Panc1 (cell line): Measurements from ENCODE around the gene RPS6KA1. TPM values are rescaled to one million over a fixed set of nuclear protein-coding genes. Genes with fewer than 3 reads are reported as not detected.
"Not testable (repeated sequence)": the region's sequence is repeated elsewhere in the genome, so short reads cannot be mapped to it uniquely, and the experiment has no call there.

Source experiments
- ATAC-seq: fragments of 200-7000 bp; cut with Tn5 transposase; 2 replicates; pipeline ENCODE4 v1.9.1; 2020; ENCODE audit warnings: mild to moderate bottlenecking, moderate library complexity
- BruUV-seq: library from RNA; stranded (reverse); fragments of 400-500 nt; replicated peaks from 2 replicates; lab custom pipeline; 2021; lab: Mats Ljungman, UMichigan
- CTCF ChIA-PET: fragments of 300-600 bp; sonication (Branson Sonifier 250); formaldehyde crosslinking; loops from one replicate; lab custom pipeline; 2022; ENCODE audit warnings: antibody characterized with exemption; lab: Charles Lee
- POLR2A ChIA-PET: fragments of 300-600 bp; sonication (Branson Sonifier 250); formaldehyde crosslinking; loops from one replicate; lab custom pipeline; 2022; ENCODE audit warnings: antibody characterized with exemption; lab: Charles Lee
- DNase-seq: peaks from one replicate; pipeline ENCODE4 v3.0.0-alpha.2; 2010; ENCODE audit warnings: low read depth, low spot score
- H3K27ac ChIP-seq: 2 replicates; pipeline ENCODE4 v1.5.1; 2011; ENCODE audit warnings: mild to moderate bottlenecking, low read length, inconsistent platforms
- H3K27me3 ChIP-seq: fragments of 200-500 bp; sonication (Bioruptor generic); 2 replicates; pipeline ENCODE4 v1.6.0; 2014; ENCODE audit warnings: low read length, inconsistent platforms; ENCODE audit not compliant: control insufficient read depth, insufficient read depth
- H3K36me3 ChIP-seq: fragments of 200-500 bp; sonication (Bioruptor generic); 2 replicates; pipeline ENCODE4 v1.5.1; 2014; ENCODE audit warnings: inconsistent platforms, mild to moderate bottlenecking, low read length, moderate library complexity; ENCODE audit not compliant: control insufficient read depth, insufficient read depth
- H3K4me1 ChIP-seq: 2 replicates; pipeline ENCODE4 v1.5.1; 2011; ENCODE audit warnings: inconsistent platforms, mild to moderate bottlenecking, low read length, moderate library complexity; ENCODE audit not compliant: control insufficient read depth, insufficient read depth
- H3K4me3 ChIP-seq, 2 experiments: 2 replicates each; pipeline ENCODE4 v1.5.1; 2011 to 2012; ENCODE audit warnings: low read depth in 2 of 2, low read length in 2 of 2, mild to moderate bottlenecking in 2 of 2, inconsistent platforms in 1 of 2, moderate library complexity in 1 of 2
- H3K9me3 ChIP-seq: fragments of 200-500 bp; sonication (Bioruptor generic); 2 replicates; pipeline ENCODE4 v1.5.1; 2014; ENCODE audit warnings: low read depth, mild to moderate bottlenecking, inconsistent platforms, low read length, moderate library complexity; ENCODE audit not compliant: control insufficient read depth, insufficient read depth
- POLR2AphosphoS5 ChIP-seq: IDR thresholded peaks from 2 replicates; pipeline ENCODE4 v1.6.1; 2012; ENCODE audit warnings: mild to moderate bottlenecking, low read depth, low read length, moderate library complexity
- TCF7L2 ChIP-seq: IDR thresholded peaks from 2 replicates; pipeline ENCODE4 v1.6.1; 2011; ENCODE audit warnings: mild to moderate bottlenecking, low read depth, low read length, inconsistent platforms
- in situ Hi-C: cut with HindIII; loops from 2 replicates; pipeline ENCODE4 v1.10.0; 2016; ENCODE audit warnings: low sequenced_read_pairs, low pct_unique_long_range_greater_than_20kb
- intact Hi-C: fragments of 100-400 bp; cut with micrococcal nuclease; formaldehyde crosslinking; loops from one replicate; pipeline ENCODE4 v1.10.0; 2022; ENCODE audit not compliant: unreplicated experiment
- total RNA-seq: library from RNA; stranded (reverse); gene quantifications from one replicate; pipeline ENCODE4 v1.2.1, GENCODE V29; 2021; ENCODE audit not compliant: unreplicated experiment
- TF ChIP-seq, protein P1 (sequence below), 2 experiments: IDR thresholded peaks; 2 replicates each; pipeline ENCODE4 v1.6.1; 2011 to 2012; ENCODE audit warnings: low read depth in 2 of 2, control low read depth in 1 of 2, low read length in 1 of 2, mild to moderate bottlenecking in 1 of 2, moderate library complexity in 1 of 2; ENCODE audit not compliant: insufficient read depth in 1 of 2

The RPS6KA1 gene
- total RNA-seq, 1 experiment from 2014 or later, result 44.0 TPM

- TF ChIP-seq POLR2AphosphoS5, result no peak; the same call in 1 of the 2 replicates
- TF ChIP-seq, protein P1, sequence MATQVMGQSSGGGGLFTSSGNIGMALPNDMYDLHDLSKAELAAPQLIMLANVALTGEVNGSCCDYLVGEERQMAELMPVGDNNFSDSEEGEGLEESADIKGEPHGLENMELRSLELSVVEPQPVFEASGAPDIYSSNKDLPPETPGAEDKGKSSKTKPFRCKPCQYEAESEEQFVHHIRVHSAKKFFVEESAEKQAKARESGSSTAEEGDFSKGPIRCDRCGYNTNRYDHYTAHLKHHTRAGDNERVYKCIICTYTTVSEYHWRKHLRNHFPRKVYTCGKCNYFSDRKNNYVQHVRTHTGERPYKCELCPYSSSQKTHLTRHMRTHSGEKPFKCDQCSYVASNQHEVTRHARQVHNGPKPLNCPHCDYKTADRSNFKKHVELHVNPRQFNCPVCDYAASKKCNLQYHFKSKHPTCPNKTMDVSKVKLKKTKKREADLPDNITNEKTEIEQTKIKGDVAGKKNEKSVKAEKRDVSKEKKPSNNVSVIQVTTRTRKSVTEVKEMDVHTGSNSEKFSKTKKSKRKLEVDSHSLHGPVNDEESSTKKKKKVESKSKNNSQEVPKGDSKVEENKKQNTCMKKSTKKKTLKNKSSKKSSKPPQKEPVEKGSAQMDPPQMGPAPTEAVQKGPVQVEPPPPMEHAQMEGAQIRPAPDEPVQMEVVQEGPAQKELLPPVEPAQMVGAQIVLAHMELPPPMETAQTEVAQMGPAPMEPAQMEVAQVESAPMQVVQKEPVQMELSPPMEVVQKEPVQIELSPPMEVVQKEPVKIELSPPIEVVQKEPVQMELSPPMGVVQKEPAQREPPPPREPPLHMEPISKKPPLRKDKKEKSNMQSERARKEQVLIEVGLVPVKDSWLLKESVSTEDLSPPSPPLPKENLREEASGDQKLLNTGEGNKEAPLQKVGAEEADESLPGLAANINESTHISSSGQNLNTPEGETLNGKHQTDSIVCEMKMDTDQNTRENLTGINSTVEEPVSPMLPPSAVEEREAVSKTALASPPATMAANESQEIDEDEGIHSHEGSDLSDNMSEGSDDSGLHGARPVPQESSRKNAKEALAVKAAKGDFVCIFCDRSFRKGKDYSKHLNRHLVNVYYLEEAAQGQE (IDR thresholded peaks at IDR 0.05; ENCODE audit: insufficient read depth in 1 of 2, low read depth in 2 of 2, low read length in 1 of 2), result no peak
- TF ChIP-seq TCF7L2, result peak; percentile 4; the same call in 1 of the 2 replicates
- peak; percentile 90 for ATAC-seq
- DNase-seq, result peak; percentile 39
- in situ Hi-C loops (no loop called here), intact Hi-C loops (no loop called here)
- Histone ChIP-seq H3K27ac (peak overlapping the region; percentile 97), H3K4me1 (peaks cover 9% of the 10 kb centered on the region), H3K9me3 (no peaks in the 10 kb centered on the region), H3K36me3 (no peaks in the 10 kb centered on the region), H3K27me3 (no peaks in the 10 kb centered on the region), H3K4me3 (peak overlapping the region; percentile 61 to 78)
- ChIA-PET CTCF (interaction anchor here (0.6 to 1.3 kb wide), 6 partner anchors 30 to 381 kb away, joined by 3 to 5 read pairs (median 4); no protein-coding TSS in a partner anchor), POLR2A (interaction anchor here (0.7 to 1.3 kb wide), 6 partner anchors 16 to 271 kb away, joined by 4 to 15 read pairs (median 5); no protein-coding TSS in a partner anchor)
- BruUV-seq, result no TSS peak
Observed at GRCh38 chr1:26500488-26501175, 28.9 kb upstream of the RPS6KA1 start.

GRCh38 chr1:26510711-26511110 lies 18.9 kb upstream of the RPS6KA1 start:
- H3K9me3 ChIP-seq, ATAC-seq, H3K4me1 ChIP-seq, CTCF ChIA-PET, DNase-seq, H3K27ac ChIP-seq, BruUV-seq, H3K4me3 ChIP-seq, H3K27me3 ChIP-seq, intact Hi-C loops, in situ Hi-C loops, H3K36me3 ChIP-seq, POLR2A ChIA-PET: not testable (repeated sequence)

- BruUV-seq, H3K27me3 ChIP-seq, intact Hi-C loops, H3K36me3 ChIP-seq, H3K4me3 ChIP-seq, H3K4me1 ChIP-seq, in situ Hi-C loops, H3K9me3 ChIP-seq, H3K27ac ChIP-seq, ATAC-seq, DNase-seq, CTCF ChIA-PET: not testable (repeated sequence)
- POLR2A ChIA-PET, result interaction anchor here (0.7 kb wide), 2 partner anchors 76 to 242 kb away, joined by 3 to 4 read pairs; no protein-coding TSS in a partner anchor
Observed at GRCh38 chr1:26515836-26516235, 13.7 kb upstream of the RPS6KA1 start.
